Transverse colon (tissue), 4 donors: ENCODE results near the gene ENDOD1.

ENCODE experiments used
- CTCF ChIP-seq, 5 experiments: fragments of 200-600 bp in 3 of 5; fragments of 450-650 bp in 2 of 5; sonication (generic) in 3 of 5; IDR thresholded peaks; 1 replicate in 2 of 5; 2 replicates in 3 of 5; pipeline ENCODE4 v1.5.1; 2016 to 2017; ENCODE audit warnings: antibody characterized with exemption in 5 of 5, inconsistent platforms in 3 of 5, mild to moderate bottlenecking in 2 of 5, moderate library complexity in 1 of 5
- POLR2AphosphoS5 ChIP-seq, 3 donors: sonication (generic); formaldehyde crosslinking; IDR thresholded peaks; one replicate each; pipeline ENCODE4 v1.6.1; 2016; ENCODE audit warnings: antibody characterized with exemption in 3 of 3

DNA sequence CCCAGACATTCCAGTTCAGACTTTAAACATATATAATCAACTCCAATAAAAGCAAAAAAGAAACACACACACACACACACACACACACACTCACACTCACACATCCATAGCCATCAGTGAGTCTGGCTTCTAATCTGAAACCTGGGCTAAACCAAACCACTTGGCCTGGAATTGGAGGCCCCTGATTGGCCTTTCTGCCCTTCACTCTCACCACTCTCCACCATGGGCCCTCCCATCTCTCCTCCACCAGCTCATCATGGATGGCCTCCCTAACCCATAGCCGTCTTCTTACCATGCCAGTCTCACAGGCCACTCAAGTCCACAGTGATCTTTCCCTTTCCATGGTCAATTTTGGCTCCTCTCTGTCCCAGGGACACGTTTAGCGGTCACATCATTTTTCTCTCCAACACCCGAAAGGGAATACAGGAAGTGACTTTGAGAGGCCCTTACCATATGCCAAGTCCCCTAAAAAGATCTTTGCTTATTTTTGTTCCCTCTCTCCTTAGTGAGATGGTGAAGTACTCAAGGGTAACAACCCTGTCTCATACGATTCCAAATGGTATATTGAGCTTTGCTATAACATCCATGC is 66.6 kb downstream of the ENDOD1 start:
- no peak for TF ChIP-seq CTCF (IDR thresholded peaks at IDR 0.05)
- TF ChIP-seq POLR2AphosphoS5 (IDR thresholded peaks at IDR 0.05): no peak
